ENCODE measurements around the gene PURB.

Gene PURB

GRCh38 chr7:44898039-44898438 lies 12.7 kb upstream of the PURB start:
- Histone ChIP-seq H3K4me3 (replicated peaks; ENCODE audit: low read depth, low read length) (no peak overlapping the region), H3K36me3 (ENCODE audit: control insufficient read depth, insufficient read depth, low read length) (no peaks in the 10 kb centered on the region), H3K27me3 (replicated peaks; ENCODE audit: control insufficient read depth, insufficient read depth, low read length) (no peaks in the 10 kb centered on the region)
- DNase-seq (ENCODE audit: extremely low read depth, insufficient read length) = no peak
- TF ChIP-seq CTCF (IDR thresholded peaks at IDR 0.05; ENCODE audit: insufficient read depth, low read length, poor library complexity, severe bottlenecking) = no peak

- no peak for DNase-seq (ENCODE audit: extremely low read depth, insufficient read length)
- H3K27me3 ChIP-seq (replicated peaks; ENCODE audit: control insufficient read depth, insufficient read depth, low read length) = no peaks in the 10 kb centered on the region
- TF ChIP-seq CTCF (IDR thresholded peaks at IDR 0.05; ENCODE audit: insufficient read depth, low read length, poor library complexity, severe bottlenecking) = no peak
Observed at GRCh38 chr7:44897309-44897708, 12.0 kb upstream of the PURB start.

GRCh38 chr7:44894888-44895580 lies 9.7 kb upstream of the PURB start:
- Histone ChIP-seq H3K36me3 (ENCODE audit: control insufficient read depth, insufficient read depth, low read length) (no peaks in the 10 kb centered on the region), H3K27me3 (replicated peaks; ENCODE audit: control insufficient read depth, insufficient read depth, low read length) (no peaks in the 10 kb centered on the region), H3K4me3 (replicated peaks; ENCODE audit: low read depth, low read length) (no peak overlapping the region)
- no peak for TF ChIP-seq CTCF (IDR thresholded peaks at IDR 0.05; ENCODE audit: insufficient read depth, low read length, poor library complexity, severe bottlenecking)
- DNase-seq (ENCODE audit: extremely low read depth, insufficient read length) = no peak

More at GRCh38 chr7:44897309-44897708, 12.0 kb upstream of the PURB start:
- Histone ChIP-seq H3K36me3 (ENCODE audit: control insufficient read depth, insufficient read depth, low read length) (no peaks in the 10 kb centered on the region), H3K4me3 (replicated peaks; ENCODE audit: low read depth, low read length) (no peak overlapping the region)

GRCh38 chr7:44893710-44894234 lies 8.4 kb upstream of the PURB start:
- DNase-seq (ENCODE audit: extremely low read depth, insufficient read length) = no peak
- TF ChIP-seq CTCF (IDR thresholded peaks at IDR 0.05; ENCODE audit: insufficient read depth, low read length, poor library complexity, severe bottlenecking) = no peak
- Histone ChIP-seq H3K27me3 (replicated peaks; ENCODE audit: control insufficient read depth, insufficient read depth, low read length) (no peaks in the 10 kb centered on the region), H3K4me3 (replicated peaks; ENCODE audit: low read depth, low read length) (no peak overlapping the region), H3K36me3 (ENCODE audit: control insufficient read depth, insufficient read depth, low read length) (no peaks in the 10 kb centered on the region)

- Histone ChIP-seq H3K4me3 (replicated peaks; ENCODE audit: low read depth, low read length) (no peak overlapping the region), H3K27me3 (replicated peaks; ENCODE audit: control insufficient read depth, insufficient read depth, low read length) (no peaks in the 10 kb centered on the region), H3K36me3 (ENCODE audit: control insufficient read depth, insufficient read depth, low read length) (no peaks in the 10 kb centered on the region)
- no peak for TF ChIP-seq CTCF (IDR thresholded peaks at IDR 0.05; ENCODE audit: insufficient read depth, low read length, poor library complexity, severe bottlenecking)
- no peak for DNase-seq (ENCODE audit: extremely low read depth, insufficient read length)
Observed at GRCh38 chr7:44891791-44892190, 6.5 kb upstream of the PURB start.

Data from GM06990 (cell line).